Measurements from ENCODE around the gene CERS1.

Gene CERS1

DNA sequence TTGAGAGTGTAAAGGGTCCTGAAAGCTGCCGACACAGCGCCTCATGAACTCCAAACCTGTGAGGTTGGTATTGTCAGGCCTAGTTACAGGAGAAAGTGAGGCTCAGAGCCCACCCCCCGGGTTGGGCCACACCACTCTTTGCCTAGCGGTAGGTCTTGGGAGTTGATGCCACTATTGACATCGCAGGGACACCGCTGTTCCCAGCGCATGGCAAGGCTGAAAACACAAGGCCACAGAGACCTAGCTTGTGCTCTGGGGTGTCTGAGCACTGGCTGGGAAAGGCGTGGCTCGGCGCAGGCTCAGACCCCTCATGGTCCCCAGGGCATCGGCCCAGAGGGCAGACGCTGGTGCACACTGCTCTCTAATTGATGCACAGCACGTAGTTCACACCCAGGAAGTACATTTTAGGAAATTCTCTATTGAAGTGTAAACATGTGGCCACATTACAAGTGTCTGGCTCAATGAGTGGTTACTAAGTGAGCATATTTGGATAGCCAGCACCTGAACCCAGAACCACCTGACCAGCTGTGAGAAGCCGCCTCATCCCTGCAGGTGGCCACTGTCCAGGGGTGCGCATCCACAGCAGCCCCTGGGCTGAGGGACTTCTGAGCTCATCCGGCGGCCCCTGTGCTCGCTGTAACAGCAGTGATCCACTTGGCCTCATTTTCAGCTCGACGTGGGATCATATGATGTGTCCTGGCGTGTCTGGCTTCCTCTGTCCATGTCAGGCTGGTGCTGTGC, 36.9 kb downstream of the CERS1 start:
- FAIRE-seq (no peak), DNase-seq (ENCODE audit: insufficient read length, low spot score) (no peak)

DNA sequence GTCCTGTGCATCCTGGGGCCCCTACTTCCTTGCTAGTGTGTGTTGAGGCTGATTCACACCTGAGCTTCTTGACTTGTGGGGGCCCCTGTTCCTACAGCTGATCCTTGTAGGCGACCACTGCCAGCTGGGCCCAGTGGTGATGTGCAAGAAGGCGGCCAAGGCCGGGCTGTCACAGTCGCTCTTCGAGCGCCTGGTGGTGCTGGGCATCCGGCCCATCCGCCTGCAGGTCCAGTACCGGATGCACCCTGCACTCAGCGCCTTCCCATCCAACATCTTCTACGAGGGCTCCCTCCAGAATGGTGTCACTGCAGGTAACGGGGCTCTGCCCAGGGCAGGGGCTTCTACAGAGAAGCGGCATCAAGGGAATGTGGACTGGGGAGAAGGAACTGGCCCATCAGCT, 38.7 kb downstream of the CERS1 start:
- DNase-seq (ENCODE audit: insufficient read length, low spot score): no peak
- no peak for FAIRE-seq

DNA sequence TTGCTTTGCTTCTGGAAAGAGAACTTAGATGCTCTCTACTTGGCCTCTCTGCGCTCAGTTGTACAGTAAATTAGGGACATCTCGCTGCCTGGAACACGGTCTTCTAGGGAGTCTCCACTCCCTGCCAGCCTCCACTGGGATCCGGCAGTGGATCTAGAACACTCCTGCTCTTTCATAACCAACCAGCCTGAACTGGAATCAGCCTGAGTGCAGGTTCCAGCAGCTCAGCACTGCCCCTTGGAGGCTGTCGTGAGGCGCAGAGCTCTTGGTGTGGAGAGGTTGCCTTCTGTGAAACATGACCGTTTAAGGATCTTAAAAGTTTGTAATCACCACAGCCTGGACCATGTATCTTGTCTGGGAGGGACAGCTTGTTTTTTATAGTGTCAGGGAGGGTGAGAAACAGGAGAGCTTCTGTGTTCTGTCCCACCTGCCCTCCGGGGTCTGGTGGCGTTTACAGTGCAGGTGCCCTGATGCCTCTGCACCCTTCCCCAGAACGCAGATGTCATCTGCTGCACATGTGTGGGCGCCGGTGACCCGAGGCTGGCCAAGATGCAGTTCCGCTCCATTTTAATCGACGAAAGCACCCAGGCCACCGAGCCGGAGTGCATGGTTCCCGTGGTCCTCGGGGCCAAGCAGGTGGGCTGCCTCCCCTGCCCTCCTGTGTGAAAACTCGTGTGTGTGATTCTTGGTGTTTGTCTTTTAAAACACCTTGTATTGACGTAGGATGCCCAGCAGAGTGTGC, 39.4 kb downstream of the CERS1 start:
- DNase-seq (ENCODE audit: insufficient read length, low spot score) (no peak), FAIRE-seq (no peak)

DNA sequence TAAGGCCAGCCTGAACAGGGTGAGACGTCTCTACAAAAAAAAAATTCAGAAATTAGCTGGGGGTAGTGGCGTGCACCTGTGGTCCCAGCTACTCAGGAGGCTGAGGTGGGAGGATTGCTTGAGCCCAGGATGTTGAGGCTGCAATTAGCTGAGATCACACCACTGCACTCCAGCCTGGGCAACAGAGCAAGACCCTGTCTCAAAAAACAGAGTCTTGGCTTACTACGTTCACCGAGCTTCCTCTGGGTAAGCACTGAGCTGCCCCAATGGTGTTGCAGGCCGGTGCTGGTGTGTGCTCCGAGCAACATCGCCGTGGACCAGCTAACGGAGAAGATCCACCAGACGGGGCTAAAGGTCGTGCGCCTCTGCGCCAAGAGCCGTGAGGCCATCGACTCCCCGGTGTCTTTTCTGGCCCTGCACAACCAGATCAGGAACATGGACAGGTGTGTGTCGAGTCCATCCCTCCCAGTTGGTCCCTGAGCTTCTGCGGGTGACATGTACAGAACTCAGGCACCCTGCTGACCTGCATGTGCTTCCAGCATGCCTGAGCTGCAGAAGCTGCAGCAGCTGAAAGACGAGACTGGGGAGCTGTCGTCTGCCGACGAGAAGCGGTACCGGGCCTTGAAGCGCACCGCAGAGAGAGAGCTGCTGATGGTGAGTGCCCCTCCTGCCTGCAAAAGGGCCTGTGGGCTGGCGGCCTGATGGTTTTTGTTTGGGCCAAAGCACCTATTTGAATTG, 40.1 kb downstream of the CERS1 start:
- DNase-seq (ENCODE audit: insufficient read length, low spot score) (no peak), FAIRE-seq (no peak)

DNA sequence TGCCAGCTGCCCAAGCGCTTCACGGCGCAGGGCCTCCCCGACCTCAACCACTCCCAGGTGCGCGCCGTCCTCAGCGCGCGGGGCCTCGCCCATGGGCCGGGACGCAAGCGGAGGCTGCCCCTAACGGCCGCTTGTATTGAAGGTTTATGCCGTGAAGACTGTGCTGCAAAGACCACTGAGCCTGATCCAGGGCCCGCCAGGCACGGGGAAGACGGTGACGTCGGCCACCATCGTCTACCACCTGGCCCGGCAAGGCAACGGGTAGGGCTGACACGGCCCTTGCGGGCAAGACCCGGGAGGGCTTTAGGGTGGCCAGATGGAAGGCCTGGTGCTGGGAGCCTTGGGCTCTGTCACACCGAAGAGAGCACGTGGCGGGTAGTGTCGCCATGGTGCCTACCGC, 41.0 kb downstream of the CERS1 start:
- FAIRE-seq: no peak
- no peak for DNase-seq (ENCODE audit: insufficient read length, low spot score)

DNA sequence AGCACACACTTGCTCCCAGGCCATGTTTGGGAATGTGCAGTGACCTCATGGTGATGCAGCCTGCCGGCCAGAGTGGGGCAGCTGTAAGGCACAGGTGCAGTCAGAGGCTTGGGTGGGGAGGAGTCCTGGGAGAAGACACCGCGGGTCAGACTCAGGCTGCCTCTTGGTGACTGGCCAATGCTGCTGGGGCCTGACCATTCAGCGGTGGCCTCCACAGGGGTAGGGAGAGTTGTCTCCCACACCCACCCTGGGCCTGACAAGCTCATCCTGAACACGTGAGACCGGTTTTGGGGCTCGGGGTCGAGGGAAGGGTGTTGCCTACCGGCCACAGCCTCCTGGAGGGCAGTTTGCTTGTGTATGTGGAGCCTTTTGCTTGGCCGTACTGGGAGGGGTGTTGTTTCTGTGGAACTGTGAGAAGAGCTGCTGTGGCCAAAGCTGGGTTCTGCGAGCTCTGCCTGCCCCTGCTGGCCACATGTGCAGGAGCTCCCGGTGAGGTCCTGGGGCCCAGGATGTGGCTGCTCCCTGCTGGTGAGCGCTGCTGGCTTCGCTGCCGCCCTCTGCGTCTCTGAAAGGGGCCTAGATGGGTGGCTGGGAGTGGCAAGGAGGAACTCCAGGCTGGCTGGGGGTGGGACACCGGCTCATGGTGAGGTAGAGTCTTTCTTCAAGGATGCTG, 42.1 kb downstream of the CERS1 start:
- DNase-seq (ENCODE audit: insufficient read length, low spot score) (no peak), FAIRE-seq (no peak)

DNA sequence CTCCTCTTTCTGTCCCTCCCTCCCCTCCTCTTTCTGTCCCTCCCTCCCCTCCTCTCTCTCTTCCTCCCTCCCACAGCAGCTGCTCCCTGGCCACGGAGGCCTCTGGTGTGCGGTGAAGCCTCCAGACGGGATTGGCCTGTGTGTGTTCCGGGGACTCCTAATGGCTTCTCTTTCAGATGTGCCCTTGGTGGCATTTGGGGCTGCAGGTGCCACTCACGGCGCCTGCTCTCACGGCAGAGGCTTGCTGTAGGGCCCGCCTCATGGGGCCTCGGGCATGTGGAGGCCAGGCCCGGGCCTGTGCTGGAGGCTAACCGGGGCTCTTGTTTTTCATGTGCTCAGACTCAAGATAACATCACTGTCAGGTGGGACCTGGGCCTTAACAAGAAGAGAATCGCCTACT, 43.3 kb downstream of the CERS1 start:
- FAIRE-seq: no peak

DNA sequence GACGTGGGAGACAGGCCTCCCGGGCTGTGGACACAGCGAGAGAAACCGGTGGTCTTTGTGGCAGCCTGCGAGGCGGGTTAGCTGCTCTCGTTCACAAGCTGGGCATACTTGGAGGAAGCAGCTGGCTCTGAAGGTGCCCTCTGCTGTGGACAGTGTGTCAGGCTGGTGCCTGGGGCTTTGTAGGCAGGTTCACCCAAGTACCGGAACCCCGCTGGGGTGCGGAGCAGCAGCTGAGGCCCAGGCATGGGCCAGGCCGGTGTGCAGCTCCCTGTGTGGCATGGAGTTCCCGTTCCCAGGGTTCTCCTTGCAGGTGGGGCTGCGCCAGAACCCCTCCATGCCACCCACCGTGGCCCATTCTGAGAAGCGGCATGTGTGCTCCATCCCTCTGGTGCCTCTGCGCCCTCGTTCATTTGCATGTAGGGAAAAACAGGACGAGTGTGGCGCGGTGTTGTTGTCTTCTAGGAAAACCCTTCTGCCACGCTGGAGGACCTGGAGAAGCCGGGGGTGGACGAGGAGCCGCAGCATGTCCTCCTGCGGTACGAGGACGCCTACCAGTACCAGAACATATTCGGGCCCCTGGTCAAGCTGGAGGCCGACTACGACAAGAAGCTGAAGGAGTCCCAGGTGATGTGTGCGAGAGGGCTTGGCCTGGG, 44.2 kb downstream of the CERS1 start:
- FAIRE-seq: no peak
- DNase-seq (ENCODE audit: insufficient read length, low spot score): no peak

More for the DNA sequence above, 43.3 kb downstream of the CERS1 start:
- no peak for DNase-seq (ENCODE audit: insufficient read length, low spot score)

DNA sequence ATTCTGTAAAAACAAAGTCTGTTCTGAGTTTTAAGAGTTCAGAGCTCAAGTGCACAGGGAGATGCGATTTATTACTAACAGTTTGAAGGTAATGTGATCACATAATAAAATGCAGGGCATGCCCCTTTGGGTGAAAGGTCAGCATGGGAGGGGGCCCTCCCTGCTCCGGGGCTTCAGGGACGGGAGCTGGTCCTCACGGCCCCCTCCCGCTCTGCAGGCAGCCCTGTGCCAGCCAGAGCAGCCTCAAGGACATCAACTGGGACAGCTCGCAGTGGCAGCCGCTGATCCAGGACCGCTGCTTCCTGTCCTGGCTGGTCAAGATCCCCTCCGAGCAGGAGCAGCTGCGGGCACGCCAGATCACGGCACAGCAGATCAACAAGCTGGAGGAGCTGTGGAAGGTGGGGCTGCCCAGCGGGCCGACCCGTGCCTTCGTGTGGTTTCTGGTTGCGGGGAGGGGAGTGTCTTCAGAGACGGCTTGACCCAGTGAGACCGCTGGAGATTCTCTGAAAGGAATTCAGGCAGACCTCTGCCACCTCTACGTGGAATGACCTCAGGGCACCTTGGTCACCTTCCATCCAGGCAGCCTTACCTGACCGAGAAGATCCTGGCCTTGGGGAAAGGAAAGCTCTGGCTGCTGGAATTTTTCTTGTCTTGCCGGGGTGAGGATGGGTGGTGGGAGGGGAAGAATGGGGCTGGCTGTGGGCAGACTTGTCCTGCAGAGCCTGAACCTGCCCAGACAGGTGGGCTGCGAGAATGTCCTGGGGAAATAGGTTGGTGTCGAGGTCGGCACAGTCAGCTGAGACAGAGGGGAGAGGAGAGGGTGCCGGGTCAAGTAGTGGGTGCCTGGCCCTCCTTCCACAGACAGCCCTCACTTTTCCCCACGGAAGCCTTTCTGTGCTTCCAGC, 45.2 kb downstream of the CERS1 start:
- DNase-seq (ENCODE audit: insufficient read length, low spot score): no peak
- FAIRE-seq: no peak

DNA sequence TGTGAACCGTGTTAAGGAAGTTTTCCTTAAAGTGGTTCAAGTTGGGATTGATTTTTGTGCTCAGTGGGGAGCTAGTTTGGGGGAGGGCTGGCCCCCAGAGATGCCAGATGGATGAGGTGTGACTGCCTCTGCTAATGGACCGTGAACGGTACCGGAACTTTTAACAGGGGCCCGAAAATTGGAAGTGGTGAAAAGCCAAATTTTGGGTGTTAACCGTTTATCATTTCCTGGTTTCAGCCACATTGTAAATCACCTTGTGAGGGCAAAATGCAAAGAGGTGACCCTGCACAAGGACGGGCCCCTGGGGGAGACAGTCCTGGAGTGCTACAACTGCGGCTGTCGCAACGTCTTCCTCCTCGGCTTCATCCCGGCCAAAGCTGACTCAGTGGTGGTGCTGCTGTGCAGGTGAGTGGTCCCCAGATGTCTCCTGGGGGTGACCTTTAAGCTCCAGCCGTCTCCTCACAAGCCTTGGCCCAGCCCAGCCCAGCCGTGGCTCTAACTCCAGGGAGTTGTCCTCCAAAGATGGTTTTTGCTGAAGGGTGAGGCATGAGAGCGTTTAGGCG, 46.0 kb downstream of the CERS1 start:
- FAIRE-seq (peak; percentile 85), DNase-seq (ENCODE audit: insufficient read length, low spot score) (no peak)

DNA sequence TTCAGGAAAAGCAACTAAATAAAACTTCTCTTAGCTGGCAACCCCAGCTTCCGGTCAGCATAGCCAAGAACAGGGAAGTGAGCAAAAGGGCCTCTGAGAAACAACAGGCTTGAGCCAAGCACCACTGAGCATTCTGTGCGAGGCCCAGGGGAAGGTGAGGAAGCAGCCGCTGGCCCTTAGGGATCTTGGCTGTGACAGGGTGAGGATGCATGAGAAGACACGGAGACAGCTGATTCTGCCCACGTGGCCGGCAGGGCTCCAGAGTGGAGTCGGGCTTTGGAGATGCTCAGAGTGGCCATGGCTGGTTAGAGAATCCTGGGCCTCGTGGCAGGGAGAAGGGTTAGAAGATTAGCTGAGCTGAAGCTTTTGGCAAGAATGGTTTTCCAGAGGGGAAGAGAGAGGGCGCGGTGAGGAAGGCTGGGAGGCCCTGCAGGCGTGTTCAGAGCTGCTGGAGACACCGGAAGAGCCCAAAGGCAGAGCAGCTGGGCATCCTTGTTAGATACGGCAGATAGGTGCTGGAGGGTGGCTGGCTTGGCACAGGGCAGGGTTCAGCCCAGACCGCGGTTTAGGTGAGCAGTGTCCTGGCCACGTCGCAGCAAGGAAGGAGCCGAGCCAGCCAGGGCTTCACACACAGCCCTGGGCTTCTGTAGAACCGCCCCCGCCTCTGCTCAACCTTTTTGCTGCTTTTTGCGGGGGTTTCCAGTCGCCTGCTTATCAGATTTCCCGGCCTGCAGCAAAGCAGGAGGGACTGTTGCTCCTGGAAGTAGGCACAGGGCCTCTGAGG, 46.9 kb downstream of the CERS1 start:
- FAIRE-seq (peak; percentile 83), DNase-seq (ENCODE audit: insufficient read length, low spot score) (no peak)

DNA sequence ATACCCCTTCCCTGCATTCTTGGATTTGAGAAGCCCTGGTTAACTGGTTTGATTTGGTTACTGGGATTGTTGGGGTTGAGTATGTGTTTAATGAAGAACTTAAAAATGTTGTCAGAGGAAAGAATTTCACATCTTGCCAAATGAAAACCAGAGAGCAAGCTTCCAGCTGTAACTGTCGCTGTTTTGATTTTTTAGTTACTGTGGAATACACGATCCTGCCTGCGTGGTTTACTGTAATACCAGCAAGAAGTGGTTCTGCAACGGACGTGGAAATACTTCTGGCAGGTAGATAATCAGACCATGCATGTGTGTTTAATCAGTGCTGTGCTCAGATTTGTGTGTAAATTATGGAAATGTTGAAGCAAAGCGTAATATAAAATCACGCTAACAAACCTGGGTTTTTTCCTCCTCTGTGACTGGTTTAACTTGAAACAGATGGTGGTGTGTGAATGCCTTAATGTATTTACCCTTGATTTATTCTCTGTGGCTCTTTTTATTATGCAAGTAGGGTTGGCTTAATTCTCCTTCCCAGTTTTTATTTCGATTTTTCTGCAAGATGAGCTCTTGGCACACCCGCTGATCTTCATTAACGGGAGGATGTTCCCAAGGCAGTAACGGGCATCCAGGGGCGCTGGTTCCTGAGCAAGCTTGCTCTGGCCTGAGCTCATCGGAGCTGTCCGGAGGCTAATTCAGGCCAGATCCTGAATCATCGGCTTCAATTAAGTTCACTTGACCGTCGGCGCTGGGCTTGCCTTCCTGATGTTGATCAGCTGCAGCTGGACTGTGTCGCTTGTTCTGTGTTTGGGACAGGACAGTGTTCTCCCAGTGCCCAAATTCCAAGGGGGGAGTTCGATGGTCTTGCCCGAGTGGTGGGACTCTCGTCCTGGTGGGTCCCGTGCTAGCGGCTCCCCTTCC, 48.2 kb downstream of the CERS1 start:
- DNase-seq (ENCODE audit: insufficient read length, low spot score): no peak
- FAIRE-seq: peak; percentile 39

DNA sequence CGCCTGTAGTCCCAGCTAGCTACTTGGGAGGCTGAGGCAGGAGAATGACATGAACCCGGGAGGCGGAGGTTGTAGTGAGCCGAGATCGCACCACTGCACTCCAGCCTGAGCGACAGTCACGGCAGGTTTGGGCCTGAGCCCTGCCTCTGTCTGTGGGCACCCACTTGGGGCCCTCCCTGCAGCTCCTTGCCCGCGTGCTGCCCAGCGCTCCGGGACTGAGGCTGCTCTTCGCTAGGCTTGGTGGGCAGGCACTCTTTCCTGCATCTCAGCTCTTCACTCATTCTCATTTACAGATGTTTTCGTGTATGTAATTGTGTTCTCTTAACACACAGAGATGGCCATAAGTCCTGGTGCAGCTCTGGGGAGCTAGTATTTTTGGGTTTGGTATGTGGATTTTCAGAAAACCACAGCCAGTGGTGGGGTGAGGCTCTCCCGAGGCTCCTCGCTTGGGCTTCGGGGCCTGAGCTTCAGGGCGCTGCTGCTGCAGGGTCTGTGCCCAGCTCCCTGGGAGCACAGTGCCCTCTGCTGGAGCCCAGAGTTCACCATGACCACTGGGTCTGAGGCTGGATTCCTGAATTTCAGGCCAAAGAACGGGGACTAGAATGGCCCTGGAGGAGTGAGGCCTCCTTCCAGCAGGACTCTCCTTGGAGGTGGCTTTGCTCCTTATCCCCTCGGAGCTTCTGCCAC, 49.0 kb downstream of the CERS1 start:
- peak; percentile 61 for FAIRE-seq

DNA sequence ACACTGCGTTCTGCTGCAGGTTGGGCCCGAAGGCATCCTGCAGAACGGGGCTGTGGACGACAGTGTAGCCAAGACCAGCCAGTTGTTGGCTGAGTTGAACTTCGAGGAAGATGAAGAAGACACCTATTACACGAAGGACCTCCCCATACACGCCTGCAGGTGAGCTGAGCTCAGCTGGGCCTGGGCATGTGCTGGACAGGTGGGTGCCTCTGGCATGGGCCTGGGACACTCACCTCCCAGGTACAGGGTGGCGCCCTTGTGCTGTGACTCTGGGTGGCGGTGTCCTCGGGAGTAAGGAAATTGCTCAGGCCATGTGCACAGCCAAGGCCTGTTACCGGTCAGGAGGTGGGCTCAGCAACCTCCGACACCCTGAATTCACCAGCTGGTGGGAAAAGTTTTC, 50.0 kb downstream of the CERS1 start:
- no peak for FAIRE-seq
- no peak for DNase-seq (ENCODE audit: insufficient read length, low spot score)

More for the DNA sequence above, 49.0 kb downstream of the CERS1 start:
- peak; percentile 80 for DNase-seq (ENCODE audit: insufficient read length, low spot score)

DNA sequence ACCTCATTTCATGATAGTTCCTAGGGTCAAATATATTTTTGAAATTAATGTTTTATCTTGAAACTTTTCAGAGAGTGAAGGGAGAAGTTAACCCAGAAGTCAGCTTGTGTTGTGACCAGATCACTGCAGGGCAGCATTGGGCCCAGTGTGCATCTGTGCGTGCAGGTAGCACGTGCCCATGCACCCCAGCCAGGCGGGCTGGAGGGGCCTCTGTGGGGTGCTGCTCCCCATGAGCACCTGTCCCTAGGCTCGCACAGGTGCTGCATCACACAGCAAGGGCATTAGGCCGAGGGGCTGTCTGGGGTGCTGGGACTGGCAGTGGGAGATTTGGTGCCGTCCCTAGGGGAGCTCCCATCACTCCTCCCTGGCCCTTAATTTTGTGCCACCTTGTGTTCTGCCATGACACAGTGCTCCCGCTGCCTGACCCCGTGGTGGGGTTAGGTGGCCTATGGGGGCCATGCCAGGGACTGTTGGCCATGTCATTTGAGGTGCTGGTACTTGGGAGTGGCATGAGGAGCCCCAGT, 51.1 kb downstream of the CERS1 start:
- DNase-seq (ENCODE audit: insufficient read length, low spot score): no peak
- no peak for FAIRE-seq

DNA sequence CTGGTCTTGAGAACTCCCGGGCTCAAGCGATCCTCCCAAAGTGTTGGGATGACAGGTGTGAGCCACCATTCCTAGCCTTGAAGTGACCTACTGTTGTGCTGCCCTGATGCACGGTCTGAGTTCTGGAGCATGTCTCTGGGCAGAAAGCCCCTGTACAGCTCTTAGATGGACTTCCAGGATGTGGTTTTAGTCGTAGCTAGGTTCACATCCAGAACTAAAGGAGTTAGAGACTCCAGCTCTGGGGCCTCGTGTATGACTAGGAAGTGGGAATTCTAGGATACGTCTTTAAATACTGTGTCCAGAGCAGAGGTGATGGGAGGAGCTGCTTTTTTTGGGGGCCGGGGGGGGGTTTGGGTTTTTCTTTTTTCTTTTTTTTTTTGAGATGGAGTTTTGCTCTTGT, 52.0 kb downstream of the CERS1 start:
- DNase-seq (ENCODE audit: insufficient read length, low spot score): no peak
- FAIRE-seq: no peak

DNA sequence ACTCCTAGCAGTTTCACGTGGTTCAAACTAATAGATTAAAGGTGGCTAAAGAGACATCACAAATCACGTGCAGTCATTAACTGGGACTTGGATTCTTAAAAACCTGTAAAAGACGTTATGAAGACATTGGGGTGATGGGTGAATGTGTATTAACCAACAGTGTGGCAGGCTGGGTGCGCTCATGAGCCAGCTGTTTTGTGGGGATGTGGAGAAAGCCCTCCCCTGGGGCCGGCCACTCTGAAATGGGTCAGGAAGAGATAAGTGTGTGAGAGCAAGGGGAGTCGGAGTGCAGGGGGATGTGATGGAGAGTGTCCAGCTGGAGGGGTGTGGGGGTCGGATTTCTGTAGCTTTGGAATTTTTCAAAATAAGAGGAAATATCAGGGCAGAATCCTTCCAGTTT, 53.8 kb downstream of the CERS1 start:
- FAIRE-seq (no peak), DNase-seq (ENCODE audit: insufficient read length, low spot score) (no peak)
